ENCODE data around the gene TIMM8B.
"Not testable (repeated sequence)": the region's sequence is repeated elsewhere in the genome, so short reads cannot be mapped to it uniquely, and the experiment has no call there.

TIMM8B gene

GRCh38 chr11:112073941-112074811, 12.4 kb downstream of the TIMM8B start, which contains the start of the genes NKAPD1 and PIH1D2:
NKAPD1 (plus strand) TSS chr11:112074299; CDS start chr11:112075575, 1,276 bp downstream.
PIH1D2 (minus strand) TSS chr11:112074017; CDS start chr11:112073174, 843 bp downstream.
- peak; percentile 93 for DNase-seq

DNA sequence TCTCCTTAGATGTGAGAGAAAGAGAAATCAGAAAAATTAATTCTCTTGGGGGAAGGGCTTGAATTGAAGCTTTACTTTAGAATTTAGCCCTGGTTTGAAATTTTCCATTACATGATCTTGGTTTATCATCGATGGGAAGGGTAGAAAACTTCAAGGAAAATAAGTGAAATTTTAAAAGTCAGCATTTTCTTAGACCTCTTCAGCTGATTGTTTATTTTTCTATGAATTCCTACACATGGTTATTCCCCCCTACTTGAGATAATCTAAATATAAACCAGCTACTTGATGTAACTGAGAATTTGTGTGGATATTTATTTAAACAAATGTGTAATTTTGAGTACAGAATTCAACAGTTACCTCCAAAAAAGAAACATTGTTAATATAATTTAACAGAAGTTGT, 23.6 kb downstream of the TIMM8B start:
- DNase-seq = no peak

GRCh38 chr11:112058103-112058502, 28.5 kb downstream of the TIMM8B start:
- no peak for DNase-seq

- DNase-seq = no peak
Observed at GRCh38 chr11:112057170-112057569, 29.4 kb downstream of the TIMM8B start.

- DNase-seq = no peak
Observed at GRCh38 chr11:112051768-112052167, 34.8 kb downstream of the TIMM8B start.

DNA sequence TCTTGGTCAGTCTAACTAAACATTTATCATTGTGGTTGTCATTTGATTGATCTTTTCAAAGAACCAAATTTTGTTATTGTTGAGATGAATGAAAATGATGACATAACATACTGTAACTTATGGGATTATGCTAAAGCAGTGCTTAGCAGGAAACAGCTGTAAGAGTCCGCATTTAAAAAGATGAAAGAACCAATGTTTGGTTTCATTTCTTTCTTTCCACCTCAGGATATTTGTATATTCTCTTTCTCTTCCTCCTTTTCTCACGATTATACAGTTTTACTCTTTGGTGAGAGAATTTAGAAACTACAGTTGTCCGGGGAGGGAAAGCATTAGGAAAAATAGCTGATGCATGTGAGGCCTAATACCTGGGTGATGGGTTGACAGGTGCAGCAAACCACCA, 35.8 kb downstream of the TIMM8B start:
- DNase-seq = no peak

DNA sequence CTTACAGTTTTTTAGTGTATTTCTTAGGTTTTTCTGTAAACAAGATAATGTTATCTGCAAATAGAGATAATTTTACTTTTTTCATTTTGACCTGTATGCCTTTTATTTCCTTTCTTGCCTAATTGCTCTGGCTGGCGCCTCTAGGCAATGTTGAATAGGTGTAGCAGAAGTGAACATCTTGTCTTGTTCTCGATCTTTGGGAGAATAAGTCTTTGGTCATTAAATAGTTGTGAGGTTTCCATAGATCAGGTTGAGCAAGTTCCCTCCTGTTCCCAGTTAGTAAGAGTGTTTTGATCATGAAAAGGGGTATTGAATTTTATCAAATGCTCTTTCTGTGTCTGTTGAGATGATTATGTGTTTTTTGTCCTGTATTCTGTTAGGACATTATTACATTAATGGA, 36.8 kb downstream of the TIMM8B start:
- no peak for DNase-seq

- DNase-seq = not testable (repeated sequence)
Observed at GRCh38 chr11:112048256-112048655, 38.3 kb downstream of the TIMM8B start.

DNA sequence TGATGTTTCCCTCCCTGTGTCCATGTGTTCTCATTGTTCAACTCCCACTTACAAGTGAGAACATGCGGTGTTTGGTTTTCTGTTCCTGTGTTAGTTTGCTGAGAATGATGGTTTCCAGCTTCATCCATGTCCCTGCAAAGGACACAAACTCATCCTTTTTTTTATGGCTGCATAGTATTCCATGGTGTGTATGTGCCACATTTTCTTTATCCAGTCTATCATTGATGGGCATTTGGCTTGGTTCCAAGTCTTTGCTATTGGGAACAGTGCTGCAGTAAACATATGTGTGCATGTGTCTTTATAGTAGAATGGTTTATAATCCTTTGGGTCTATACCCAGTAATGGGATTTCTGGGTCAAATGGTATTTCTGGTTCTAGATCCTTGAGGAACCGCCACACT, 39.9 kb downstream of the TIMM8B start:
- DNase-seq = not testable (repeated sequence)

- DNase-seq = no peak
Observed at GRCh38 chr11:112044961-112045360, 41.6 kb downstream of the TIMM8B start.

- DNase-seq = no peak
Observed at GRCh38 chr11:112042961-112043304, 43.6 kb downstream of the TIMM8B start.

GRCh38 chr11:112042161-112042960, 44.2 kb downstream of the TIMM8B start:
- DNase-seq = no peak

DNA sequence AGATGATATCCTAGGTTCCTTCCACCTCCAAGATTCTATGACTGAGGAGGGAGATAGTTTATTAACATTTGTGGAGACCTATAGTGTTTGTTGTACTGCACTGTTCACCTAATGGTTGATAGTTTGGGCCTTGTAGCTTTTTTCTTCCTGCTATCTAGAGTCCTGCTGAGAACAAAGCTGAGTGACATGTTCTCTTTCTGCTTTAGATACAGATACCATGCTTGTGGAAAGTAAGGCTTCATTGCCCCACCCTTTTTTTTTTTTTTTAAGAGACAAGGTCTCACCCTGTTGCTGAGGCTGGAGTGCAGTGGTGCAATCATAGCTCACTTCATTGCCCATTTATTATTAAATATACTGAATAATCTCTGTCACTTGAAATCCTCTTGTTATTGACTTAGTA, 49.0 kb downstream of the TIMM8B start:
- DNase-seq = no peak

All from NCI-H1092 (cell line).